Measurements from ENCODE around the gene KRTAP5-4. TPM values are rescaled to one million over a fixed set of nuclear protein-coding genes. Genes with fewer than 3 reads are reported as not detected.
"Not testable (repeated sequence)": the region's sequence is repeated elsewhere in the genome, so short reads cannot be mapped to it uniquely, and the experiment has no call there.

KRTAP5-4 gene
- polyA plus RNA-seq, 1 donor: not detected

DNA sequence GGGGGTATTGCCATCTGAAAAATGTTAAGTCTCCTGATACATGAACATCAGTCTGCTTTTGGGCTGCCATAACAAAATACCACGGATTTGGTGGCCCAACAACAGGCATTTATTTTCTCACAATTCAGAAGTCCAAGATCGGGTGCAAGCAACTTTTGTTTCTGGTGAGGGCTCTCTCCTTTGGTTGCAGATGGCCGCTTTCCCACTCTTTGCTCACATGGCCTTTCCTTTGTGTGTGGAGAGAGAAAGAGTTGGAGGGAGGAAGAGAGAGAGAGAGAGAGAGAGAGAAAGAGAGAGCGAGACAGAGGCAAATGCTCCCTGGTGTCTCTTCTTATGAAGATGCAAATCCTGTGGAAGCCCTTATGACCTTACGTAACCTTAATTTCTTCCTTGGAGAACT lies 21.3 kb downstream of the KRTAP5-4 start:
- DNase-seq (ENCODE audit: low read depth): no peak

DNA sequence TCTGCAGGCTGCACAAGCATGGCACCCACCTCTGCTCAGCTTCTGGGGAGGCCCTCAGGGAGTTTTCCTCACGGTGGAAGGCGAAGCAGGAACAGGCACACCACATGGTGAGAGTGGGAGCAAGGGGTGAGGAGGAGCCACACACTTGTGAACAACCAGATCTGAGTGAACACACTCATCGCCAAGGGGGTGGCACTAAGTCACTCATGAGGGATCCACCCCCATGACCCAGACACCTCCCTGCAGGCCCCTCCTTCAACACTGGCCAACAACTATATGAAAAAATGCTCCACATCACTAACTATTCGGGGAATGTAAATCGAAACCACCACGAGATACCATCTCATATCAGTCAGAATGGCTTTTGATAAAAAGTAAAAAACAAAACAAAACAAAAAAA lies 23.1 kb downstream of the KRTAP5-4 start:
- DNase-seq (ENCODE audit: low read depth): no peak

DNA sequence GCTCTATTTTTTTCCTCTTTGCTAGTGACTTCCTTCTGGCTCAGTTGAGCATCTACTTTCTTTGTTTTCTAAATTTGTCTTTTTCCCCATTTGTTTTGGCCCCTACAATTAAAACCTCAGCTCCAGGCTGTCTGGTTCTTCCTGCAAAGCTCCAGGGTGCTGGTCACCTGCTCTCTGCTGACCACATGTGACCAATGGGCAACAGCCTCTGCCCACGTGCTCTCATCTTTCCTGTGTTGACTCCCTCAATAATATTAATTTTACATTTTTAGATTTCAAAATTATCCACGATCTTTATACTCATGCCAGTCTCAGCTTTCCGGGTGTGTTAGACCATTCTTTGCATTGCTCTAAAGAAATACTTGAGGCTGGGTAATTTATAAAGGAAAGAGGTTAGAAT lies 23.5 kb downstream of the KRTAP5-4 start:
- not testable (repeated sequence) for DNase-seq (ENCODE audit: low read depth)

DNA sequence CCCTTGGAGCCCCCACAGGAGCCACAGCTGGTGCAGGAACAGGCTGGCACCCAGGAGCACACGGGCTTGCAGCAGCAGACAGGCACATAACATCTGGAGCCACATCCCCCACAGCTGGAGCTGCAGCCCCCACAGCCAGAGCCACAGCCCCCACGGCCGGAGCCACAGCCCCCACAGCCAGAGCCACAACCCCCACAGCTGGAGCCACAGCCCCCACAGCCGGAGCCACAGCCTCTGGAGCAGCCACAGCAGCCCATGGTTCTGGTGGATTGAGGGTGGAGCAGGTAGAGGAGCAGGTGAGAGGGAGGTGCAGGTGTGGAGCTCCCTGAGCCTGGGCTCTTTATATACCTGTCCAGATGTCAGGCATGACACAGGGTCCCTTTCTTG lies 24.0 kb downstream of the KRTAP5-4 start, which contains the start of gene KRTAP5-2:
KRTAP5-2 (minus strand) TSS at position 301 of the 387 bp plus-strand sequence; CDS start at position 257, 44 bp downstream.
- DNase-seq (ENCODE audit: low read depth): no peak

DNA sequence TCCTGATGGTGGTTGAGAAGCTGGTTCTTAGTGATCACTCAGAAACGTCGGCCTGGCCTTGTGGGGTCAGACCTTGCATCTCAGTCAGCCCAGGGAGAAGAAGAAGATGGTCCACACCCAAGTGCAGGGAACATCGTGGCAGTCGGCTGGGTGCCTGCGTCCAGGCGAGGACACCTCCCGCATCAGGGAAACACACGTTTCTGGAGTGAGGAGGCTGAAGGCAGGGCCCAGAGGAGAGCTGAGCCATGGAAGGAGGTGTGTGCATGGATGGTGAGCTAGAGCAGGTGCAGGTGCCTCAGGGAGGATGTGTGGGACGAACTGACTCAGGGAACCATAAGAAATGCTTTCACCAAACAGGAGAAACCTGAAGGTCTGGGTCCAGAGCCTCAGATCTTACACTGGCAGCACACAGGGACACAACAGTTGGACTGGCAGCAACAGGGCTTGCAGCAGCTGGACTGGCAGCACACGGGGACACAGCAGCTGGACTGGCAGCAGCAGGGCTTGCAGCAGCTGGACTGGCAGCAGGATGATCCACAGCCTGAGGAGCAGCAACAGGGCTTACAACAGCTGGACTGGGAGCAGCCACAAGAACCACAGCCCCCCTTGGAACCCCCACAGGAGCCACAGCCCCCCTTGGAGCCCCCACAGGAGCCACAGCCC lies 24.5 kb downstream of the KRTAP5-4 start:
- no peak for DNase-seq (ENCODE audit: low read depth)

DNA sequence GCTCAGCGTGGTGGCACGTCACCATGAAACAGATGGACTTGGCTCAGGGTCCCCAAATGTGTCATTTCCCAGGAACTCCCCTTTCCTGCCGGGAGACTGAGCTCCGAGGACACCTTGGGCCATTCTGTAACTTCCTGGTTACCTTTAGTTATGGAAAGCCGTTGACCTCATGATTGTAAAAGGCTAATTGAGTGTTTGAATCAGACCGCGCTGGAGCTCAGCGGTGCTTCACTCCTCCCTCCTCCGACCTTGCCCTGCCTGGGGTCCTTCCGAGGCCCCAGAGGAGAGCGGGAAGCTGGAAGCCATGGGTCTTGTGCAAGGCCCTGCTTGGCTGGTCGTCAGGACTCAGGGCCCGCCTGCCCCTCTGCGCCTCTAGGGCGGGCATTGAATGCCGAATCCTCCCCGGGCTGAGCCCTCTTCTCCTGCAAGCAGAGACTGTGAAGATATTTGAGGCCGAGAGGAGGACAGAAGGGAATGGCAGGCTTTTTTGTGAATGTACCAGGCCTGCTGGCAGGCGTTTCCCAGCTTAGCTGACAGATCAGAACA lies 25.3 kb downstream of the KRTAP5-4 start:
- DNase-seq (ENCODE audit: low read depth): not testable (repeated sequence)

DNA sequence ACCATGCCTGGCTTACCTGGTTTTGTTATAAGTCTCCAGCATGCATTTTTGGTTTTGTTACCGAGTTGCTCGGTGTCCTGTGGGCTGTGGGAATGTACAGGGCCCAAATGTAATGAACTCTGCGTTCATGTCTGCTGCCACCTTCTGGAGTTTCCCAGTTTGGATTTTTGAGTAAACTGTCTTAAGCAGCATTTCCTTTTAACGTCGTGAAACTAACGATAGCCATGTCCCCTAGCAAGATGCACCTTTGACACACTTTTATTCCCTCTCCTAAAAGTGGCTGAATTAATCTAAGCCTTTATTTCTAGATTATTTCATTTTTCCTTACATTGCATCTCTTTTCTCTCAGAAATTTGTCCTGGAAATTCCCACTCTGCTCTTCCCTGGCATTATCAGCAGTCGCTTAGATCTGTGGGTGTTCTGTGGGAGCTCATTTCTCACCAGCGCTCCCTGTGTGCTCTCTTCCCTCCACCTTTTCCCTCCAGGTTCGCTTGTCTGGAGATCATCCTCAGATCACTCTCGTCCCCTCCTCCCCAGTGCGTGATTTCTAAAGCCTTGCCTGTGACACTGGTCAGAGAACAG lies 25.9 kb downstream of the KRTAP5-4 start:
- DNase-seq (ENCODE audit: low read depth): not testable (repeated sequence)

DNA sequence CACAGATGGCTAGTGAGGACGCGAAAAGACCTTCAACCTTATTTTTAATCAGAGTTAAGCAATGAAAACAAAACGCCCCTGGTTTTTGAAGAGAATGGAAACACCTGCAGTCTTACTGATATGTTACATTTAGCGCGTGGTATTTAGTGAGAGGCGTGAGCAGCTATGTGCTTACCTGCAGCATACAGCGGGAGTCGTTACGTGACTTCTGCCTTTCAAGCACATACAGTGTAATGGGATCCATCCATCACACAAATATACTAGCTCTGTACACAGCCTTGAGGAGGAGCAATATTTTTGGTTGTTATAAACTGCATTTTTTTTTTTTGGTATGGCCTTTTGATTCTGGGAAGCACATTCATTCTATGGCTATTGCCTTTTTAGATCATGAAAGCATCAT lies 29.3 kb downstream of the KRTAP5-4 start:
- no peak for DNase-seq (ENCODE audit: low read depth)

DNA sequence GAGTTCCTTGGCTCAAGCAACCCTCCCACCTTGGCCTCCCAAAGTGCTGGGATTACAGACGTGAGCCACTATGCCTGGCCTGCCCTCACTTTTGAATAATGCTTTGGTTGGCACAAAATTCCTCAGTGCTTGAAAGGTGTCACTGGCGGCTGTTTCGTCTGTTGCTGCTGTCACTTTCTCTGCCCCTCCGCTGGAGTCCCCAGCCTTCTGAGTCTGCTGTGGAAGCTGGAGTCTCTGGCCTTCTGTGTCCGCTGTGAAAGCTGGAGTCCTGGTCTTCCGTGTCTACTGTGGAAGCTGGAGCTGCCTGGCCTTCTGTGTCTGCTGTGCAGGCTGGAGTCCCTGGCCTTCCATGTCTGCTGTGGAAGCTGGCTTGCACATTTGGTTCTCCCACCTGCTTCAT lies 31.9 kb downstream of the KRTAP5-4 start:
- DNase-seq (ENCODE audit: low read depth): no peak

DNA sequence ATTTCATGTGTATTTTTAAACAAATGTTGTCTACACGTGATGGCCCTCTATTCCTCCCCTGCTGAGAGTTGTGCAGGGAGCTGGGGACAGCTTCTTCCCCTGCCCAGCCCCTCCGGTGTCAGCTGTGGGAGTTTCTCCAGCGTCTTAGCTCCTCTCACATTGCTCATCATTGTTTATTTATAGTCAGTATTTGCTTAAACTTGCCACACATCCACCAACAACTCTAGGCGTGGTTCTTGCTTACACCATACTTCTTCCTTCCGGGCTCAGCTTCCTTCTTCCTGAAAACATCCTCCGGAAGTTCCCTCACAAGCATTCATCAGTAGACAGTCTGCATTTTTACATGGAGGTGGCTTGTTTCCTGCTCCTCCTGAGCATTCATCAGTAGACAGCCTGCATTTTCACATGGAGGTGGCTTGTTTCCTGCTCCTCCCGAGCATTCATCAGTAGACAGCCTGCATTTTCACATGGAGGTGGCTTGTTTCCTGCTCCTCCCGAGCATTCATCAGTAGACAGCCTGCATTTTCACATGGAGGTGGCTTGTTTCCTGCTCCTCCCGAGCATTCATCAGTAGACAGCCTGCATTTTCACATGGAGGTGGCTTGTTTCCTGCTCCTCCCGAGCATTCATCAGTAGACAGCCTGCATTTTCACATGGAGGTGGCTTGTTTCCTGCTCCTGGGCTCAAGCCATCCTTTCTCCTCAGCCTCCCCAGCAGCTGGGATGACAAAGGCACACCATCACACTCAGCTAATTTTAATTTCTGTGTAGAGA lies 32.6 kb downstream of the KRTAP5-4 start:
- DNase-seq (ENCODE audit: low read depth): not testable (repeated sequence)

DNA sequence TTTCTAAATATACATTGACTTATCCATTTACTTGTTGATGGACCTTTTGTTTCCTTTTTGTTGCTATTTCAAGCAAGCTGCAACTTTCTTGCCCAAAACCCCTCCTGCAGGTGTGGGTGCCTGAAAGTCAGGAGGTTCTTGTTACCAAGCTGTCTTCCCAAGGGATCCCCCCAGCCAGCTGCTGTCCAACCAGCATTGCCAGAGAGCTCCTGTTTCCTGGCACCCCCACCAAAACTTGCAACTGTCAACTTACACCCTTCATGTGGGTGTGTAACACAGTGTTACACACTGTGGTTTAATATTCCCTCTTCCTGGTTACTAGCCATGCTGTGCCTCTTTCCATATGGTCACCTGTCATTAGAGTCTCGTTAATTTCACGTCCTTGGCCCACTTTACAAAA lies 35.2 kb downstream of the KRTAP5-4 start:
- no peak for DNase-seq (ENCODE audit: low read depth)

DNA sequence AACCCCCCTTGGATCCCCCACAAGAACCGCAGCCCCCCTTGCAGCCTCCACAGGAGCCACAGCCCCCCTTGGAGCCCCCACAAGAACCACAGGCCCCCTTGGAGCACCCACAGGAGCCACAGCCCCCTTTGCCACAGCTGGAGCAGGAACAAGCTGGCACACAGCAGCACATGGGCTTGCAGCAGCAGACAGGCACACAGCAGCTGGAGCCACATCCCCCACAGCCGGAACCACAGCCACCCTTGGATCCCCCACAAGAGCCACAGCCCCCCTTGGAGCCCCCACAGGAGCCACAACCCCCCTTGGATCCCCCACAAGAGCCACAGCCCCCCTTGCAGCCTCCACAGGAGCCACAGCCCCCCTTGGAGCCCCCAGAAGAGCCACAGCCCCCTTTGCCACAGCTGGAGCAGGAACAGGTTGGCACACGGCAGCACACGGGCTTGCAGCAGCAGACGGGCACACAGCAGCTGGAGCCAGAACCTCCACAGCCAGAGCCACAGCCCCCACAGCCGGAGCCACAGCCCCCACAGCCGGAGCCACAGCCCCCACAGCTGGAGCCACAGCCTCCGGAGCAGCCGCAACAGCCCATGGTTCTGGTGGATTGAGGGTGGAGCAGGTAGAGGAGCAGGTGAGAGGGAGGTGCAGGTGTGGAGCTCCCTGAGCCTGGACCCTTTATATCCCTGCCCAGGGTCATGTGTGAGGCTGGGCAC lies 37.1 kb downstream of the KRTAP5-4 start, which contains the start of gene KRTAP5-1:
KRTAP5-1 (minus strand) TSS at position 623 of the 710 bp plus-strand sequence; CDS start at position 589, 34 bp downstream.
- DNase-seq (ENCODE audit: low read depth): not testable (repeated sequence)

DNA sequence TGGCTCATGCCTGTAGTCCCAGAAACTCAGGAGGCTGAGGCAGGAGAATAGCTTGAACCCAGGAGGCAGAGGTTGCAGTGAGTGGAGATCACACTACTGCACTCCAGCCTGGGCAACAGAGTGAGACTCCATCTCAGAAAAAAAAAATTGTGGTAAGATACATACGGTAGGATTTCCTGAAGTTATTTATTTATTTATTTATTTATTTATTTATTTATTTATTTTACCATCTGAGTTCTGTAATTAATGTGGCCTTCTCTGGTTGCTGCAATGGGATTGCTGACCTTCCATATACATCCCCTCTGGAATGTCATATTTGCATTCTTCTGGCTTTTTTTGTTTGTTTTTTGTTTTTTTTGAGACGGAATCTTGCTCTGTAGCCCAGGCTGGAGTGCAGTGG lies 39.0 kb downstream of the KRTAP5-4 start:
- not testable (repeated sequence) for DNase-seq (ENCODE audit: low read depth)

DNA sequence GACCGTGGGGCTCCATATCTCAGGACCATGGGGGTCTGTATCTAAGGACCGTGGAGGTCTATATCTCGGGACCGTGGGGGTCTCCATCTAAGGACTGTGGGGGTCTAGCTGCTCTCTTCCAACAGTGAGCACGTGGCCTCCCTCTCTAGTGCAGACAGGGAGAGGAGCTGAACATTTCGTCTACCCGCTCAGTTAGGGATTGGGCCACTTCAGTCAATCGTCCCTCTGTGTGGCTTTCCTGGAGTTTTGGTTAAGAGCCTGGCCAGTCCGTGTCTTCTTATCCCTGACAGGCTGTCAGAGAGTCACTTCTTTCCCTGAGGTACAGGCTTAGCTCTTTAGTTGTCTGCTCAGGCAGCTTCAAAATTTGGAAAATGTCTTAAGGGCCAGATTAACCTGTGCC lies 40.0 kb downstream of the KRTAP5-4 start:
- no peak for DNase-seq (ENCODE audit: low read depth)

DNA sequence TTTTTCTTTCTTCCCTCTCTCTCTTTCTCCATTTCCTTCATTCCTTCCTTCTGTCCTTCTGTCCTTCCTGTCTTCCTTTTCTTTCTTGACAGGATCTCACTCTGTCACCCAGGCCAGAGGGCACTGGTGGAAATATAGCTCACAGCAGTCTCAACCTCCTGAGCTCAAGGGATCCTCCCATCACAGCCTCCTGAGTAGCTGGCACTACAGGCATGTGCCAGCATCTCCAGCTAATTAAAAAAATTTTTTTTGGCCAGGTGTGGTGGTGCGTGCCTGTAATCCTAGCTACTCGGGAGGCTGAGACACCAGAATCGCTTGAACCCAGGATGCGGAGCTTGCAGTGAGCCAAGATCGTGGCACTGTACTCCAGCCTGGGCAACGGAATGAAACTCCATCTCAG lies 45.1 kb downstream of the KRTAP5-4 start:
- DNase-seq (ENCODE audit: low read depth): no peak

DNA sequence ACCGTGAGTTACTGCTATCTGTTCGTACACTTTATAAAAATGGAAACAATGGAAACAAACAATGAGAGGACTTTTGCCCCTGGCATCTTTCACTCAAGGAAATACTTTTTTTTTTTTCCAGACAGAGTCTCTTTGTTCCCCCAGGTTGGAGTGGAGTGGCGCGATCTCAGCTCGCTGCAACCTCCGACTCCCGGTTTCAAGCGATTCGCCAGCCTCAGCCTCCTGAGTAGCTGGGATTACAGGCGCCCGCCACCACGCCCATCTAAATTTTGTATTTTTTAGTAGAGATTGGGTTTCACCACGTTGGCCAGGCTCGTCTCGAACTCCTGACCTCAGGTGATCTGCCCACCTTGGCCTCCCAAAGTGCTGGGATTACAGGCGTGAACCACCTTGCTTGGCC lies 46.2 kb downstream of the KRTAP5-4 start:
- not testable (repeated sequence) for DNase-seq (ENCODE audit: low read depth)

DNA sequence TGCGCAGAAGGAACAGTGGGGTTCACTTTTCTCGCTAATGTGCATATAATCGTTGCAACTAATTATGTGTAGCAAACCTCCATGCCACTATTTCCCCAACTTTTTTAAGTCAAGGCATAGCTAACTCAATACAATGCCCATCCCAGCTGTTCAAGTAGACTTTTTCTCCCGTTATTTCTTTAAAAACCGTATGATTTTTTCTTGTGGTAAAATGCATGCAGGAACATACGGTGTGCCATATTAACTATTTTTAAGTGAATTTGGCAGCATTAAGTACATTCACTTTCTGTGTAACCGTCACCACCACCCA lies 47.0 kb downstream of the KRTAP5-4 start:
- no peak for DNase-seq (ENCODE audit: low read depth)

DNA sequence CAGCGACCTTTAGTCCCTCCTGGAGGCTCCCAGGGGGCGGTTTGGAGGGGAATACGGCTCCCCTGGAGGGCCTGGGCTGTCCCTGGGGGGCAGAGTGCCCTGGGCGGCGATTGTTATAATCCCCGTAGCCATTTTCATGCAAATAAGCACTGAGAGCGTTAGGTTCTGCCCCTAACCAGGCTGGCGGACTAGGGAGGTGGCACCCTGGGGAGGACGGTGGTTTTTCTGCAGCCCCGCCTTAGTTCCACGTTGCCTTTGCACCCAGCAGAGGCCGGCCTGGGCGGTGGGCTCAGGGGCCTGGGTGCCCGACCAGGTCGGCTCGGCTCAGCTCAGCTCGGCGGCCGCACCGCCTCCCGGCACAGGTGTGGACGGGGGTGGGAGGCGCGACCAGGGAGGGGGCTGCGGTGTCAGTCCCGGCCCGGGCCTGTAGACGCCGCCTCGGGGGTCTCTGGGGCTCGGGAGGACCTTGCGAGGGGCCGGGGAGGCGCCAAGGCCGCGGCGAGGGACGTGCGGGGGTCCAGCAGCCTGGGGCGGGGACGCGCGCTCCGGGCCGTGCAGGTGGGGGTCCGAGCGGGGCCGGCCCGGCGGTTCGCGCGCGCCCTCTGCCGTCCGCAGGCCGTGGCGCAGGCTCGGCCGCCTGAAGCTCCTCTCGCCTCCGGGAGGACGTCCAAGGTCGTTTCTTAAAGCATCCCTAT lies 47.6 kb downstream of the KRTAP5-4 start:
- no peak for DNase-seq (ENCODE audit: low read depth)

DNA sequence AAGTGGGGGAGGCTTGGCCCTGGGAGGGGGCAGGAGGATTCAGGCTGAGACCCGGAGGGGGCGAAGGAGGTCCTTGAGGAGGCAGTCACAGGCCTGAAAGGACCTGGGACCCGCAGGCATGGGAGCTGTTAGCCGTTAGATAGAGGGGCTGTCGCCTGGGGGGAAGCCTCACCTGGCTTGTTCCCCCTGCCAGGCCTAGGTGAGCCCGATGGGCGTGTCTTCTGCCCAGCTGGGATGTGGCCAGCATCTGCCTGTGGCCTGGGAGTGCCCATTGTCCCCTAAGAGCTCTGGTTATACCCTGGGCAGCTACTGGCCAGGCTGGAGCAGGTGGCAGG lies 48.1 kb downstream of the KRTAP5-4 start:
- no peak for DNase-seq (ENCODE audit: low read depth)

DNA sequence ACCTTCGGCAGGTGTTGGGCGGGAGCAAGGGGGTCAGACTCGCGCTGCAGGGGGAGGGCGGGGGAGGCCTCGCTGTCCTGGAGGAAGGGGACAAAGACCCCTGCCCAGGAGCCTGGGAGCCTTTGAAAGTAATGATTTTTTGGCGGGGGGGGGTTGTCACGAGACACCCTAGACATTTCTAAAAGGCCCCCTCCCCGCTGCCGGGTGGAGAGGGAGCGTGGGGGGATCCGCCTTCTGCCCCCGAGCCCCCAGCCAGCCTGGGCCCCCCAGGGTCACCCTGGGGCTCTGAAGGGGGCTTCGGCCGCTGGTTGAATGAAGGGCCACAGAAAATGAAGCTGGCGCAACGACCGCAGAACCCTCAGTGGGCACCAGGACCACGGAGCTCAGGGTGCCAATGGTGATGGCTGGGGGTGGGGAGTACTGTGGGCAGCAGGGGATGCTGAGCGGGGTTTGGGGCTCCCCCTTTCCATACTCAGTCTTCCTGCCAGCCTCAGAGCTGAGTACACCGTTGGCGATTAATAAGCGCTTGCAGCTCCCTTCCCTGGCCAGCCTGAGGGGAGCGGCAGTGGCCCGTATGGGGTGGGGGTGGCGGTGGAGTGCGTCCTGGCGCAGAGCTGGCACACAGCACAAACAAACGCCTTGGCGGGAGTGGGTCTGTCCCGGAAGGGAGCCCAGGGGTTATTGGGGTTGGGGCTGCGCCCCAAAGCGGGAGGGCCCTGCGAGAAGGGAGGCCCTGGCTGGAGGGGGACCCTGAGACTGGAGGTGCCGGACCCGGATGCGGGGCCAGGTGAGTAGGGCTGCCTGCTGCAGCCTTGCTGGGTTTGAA lies 48.6 kb downstream of the KRTAP5-4 start:
- DNase-seq (ENCODE audit: low read depth): no peak
